ENCODE results near the gene EYA3. TPM values are rescaled to one million over a fixed set of nuclear protein-coding genes. Genes with fewer than 3 reads are reported as not detected.

The EYA3 gene
- total RNA-seq, 1 experiment from 2014 or later: 15.2 TPM

- DNase-seq (ENCODE audit: low read depth): peak; percentile 88
Observed at GRCh38 chr1:27970401-27970800, 118.0 kb downstream of the EYA3 start.

- peak; percentile 90 for DNase-seq (ENCODE audit: low read depth)
Observed at GRCh38 chr1:27968692-27969091, 119.7 kb downstream of the EYA3 start.

- DNase-seq (ENCODE audit: low read depth): no peak
Observed at GRCh38 chr1:27967884-27968466, 120.4 kb downstream of the EYA3 start.

GRCh38 chr1:27967106-27967883 lies 121.1 kb downstream of the EYA3 start:
- DNase-seq (ENCODE audit: low read depth): no peak

- no peak for DNase-seq (ENCODE audit: low read depth)
Observed at GRCh38 chr1:27966402-27967105, 121.9 kb downstream of the EYA3 start.

DNA sequence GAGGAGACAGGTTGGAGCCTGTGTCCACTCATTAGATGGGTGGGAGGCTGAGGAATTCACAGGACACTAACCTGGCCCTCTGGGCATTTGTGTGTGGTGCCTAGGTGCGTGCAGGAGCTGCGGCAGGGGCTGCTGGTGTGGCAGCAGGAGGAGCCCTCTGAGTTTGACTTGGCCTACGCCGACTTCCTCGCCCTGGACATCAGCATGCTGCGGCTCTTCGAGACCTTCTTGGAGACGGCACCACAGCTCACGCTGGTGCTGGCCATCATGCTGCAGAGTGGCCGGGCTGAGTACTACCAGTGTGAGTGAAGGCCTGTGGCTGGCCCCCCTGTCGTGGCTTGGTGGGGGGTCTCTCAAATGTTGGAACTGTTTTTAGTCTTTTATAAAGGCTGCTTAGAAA lies 125.0 kb downstream of the EYA3 start:
- no peak for DNase-seq (ENCODE audit: low read depth)

DNA sequence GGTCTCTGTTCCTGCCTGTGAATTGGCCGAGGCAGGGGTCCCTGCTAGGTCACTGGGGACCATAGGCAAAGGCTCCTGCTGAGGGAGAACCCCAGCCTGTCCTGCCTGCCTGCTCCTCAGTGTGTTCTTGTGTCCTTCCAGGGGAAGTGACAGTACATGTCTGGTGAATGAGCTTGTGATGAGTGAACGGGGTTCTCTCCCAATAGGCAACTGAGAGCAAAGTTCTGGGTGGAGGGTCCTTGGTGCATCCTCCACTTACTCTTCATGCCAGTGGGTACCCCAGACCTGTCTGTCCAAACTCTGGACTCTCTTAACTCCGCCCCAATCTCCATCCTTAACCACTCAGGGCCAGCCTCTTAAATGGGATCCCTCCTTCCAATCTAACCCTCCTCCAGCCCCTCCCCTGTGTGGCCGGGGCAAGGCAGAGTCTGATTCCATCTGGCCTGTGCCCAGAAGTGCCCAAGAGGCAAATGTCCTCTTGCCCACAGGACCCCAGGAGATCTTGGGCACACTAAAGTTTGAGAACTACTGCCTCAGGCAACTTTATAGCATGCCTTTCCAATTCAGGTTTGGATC lies 126.7 kb downstream of the EYA3 start:
- no peak for DNase-seq (ENCODE audit: low read depth)

GRCh38 chr1:27960762-27961645 lies 127.4 kb downstream of the EYA3 start:
- DNase-seq (ENCODE audit: low read depth): peak; percentile 45

GRCh38 chr1:27959792-27960603 lies 128.4 kb downstream of the EYA3 start, which contains the start of gene XKR8:
TSS of gene XKR8 (plus strand) at chr1:27959973. CDS start at chr1:27960070, 97 bp downstream.
- DNase-seq (ENCODE audit: low read depth): peak; percentile 48

DNA sequence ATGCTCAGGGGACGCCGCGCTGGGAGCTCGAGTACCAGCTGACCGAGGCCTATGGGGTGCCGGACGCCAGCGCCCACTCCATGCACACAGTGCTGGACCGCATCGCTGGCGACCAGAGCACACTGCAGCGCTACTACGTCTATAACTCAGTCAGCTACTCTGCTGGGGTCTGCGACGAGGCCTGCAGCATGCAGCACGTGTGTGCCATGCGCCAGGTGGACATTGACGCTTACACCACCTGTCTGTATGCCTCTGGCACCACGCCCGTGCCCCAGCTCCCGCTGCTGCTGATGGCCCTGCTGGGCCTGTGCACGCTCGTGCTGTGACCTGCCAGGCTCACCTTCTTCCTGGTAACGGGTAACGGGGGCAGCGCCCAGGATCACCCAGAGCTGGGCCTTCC lies 129.9 kb downstream of the EYA3 start:
- DNase-seq (ENCODE audit: low read depth): no peak

- DNase-seq (ENCODE audit: low read depth): no peak
Observed at GRCh38 chr1:27957655-27958054, 130.8 kb downstream of the EYA3 start.

DNA sequence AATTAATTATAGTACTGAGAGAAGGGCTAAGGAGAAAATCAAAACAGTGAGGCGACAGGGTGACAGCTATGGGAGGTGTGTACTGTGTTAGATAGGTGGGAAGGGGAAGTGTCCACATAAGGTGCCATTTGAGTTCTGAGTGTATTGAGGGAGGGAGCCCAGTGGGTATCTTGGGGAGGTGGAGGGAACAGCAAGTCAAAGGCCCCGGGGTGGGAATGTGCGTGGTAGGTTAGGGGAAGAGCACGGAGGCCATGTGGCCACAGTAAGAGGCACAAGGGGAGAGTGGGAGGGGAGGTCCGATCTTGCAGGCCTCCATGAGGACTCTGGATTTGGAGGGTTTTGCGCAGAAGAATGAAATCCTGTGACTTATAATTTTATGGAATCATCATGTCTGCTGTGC lies 131.6 kb downstream of the EYA3 start:
- no peak for DNase-seq (ENCODE audit: low read depth)

- no peak for DNase-seq (ENCODE audit: low read depth)
Observed at GRCh38 chr1:27955076-27955475, 133.3 kb downstream of the EYA3 start.

DNA sequence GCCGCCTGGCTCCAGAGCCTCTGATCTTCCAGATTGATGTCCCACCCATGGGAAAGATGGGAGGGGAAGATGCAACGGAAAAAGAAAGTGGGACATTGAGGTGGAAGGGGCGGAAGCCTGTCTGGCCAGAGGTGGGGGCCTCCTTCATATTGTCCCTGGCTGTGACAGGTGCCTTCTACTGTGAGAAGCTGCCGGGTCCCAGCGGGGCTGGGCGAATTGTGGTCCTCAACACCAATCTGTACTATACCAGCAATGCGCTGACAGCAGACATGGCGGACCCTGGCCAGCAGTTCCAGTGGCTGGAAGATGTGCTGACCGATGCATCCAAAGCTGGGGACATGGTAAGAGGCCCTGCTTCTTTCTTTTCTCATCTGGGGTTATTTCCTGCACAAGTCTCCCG lies 134.2 kb downstream of the EYA3 start:
- no peak for DNase-seq (ENCODE audit: low read depth)

DNA sequence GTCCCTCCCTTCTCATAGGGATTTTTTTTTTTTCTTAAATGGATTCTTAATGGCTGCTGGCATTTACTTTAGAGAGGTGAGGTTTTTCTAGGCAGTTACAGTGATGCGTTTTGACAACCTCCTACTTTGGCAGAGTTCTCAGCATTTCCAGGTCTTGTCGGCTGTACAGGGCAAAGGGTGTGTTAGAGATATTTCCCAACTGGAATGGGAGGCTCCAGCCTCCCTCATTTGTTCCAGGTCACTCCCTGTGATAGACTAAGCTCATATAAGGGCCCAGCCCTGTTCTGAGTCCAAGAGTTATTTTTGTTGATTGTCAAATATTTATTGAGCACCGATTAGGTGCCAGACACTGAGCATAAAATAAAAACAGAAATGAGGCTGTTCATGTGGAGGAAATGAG lies 136.3 kb downstream of the EYA3 start:
- no peak for DNase-seq (ENCODE audit: low read depth)

GRCh38 chr1:27951396-27951795 lies 137.0 kb downstream of the EYA3 start:
- DNase-seq (ENCODE audit: low read depth): no peak

DNA sequence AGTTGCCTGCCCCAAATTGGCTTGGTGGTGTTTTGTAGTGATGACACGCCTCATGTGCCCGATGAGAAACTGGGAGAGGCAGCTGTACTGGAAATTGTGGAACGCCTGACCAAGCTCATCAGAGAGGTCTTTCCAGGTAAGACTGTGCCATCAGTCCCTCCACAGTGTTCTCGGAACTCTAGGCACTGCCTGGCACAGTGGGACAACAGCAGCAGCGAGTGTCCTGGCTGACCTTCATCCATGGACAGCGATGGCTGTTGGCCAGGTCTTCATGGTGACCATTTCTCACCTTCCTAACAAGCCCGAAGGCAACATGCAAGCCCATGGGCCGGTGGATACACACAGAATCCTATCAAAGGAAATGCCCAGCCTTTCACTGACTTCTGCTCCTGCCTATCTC lies 139.4 kb downstream of the EYA3 start:
- no peak for DNase-seq (ENCODE audit: low read depth)

DNA sequence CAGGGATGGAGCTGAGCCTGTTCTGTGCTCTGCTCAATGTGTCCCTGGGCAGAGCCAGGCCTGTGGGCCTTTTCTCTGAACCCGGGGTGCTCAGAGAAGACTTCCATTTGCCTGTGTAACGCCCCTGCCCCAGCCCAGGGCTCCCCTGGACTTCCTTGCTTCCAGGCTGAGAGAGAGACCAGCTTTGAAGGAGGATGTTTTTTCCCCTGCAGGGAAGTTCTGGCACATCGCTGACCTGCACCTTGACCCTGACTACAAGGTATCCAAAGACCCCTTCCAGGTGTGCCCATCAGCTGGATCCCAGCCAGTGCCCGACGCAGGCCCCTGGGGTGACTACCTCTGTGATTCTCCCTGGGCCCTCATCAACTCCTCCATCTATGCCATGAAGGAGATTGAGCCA lies 143.4 kb downstream of the EYA3 start:
- no peak for DNase-seq (ENCODE audit: low read depth)

GRCh38 chr1:27941671-27942540 lies 146.5 kb downstream of the EYA3 start:
- DNase-seq (ENCODE audit: low read depth): no peak

All from LHCN-M2 (cell line).